ENCODE data around the gene TSPAN18. TPM values are rescaled to one million over a fixed set of nuclear protein-coding genes. Genes with fewer than 3 reads are reported as not detected.

The TSPAN18 gene
- total RNA-seq, 1 donor from 2014 or later: 2.8 TPM

- no peaks in the 10 kb centered on the region for H3K4me1 Mint-ChIP-seq
- H3K4me3 Mint-ChIP-seq: no peak overlapping the region
- DNase-seq (no peak), ATAC-seq (ENCODE audit: low read depth) (no peak)
- intact Hi-C loops (cut with micrococcal nuclease): no loop called here
- no peak for TF ChIP-seq CTCF (IDR thresholded peaks at IDR 0.05)
- no peak overlapping the region for H3K27ac Mint-ChIP-seq
- no peaks in the 10 kb centered on the region for H3K27me3 Mint-ChIP-seq
- CTCF ChIA-PET: no interaction called here
- H3K9me3 Mint-ChIP-seq: peaks cover 7% of the 10 kb centered on the region
- H3K36me3 Mint-ChIP-seq (ENCODE audit: low read depth): peaks cover 3% of the 10 kb centered on the region
- POLR2A ChIA-PET: no interaction called here
Observed at GRCh38 chr11:44753961-44754645, 27.3 kb downstream of the TSPAN18 start.

- peaks cover 3% of the 10 kb centered on the region for H3K36me3 Mint-ChIP-seq (ENCODE audit: low read depth)
Observed at GRCh38 chr11:44754876-44755555, 28.3 kb downstream of the TSPAN18 start.

GRCh38 chr11:44755556-44756523, 29.1 kb downstream of the TSPAN18 start:
- DNase-seq (no peak), ATAC-seq (ENCODE audit: low read depth) (no peak)
- no peaks in the 10 kb centered on the region for H3K27me3 Mint-ChIP-seq
- H3K9me3 Mint-ChIP-seq: peaks cover 7% of the 10 kb centered on the region
- H3K4me1 Mint-ChIP-seq: no peaks in the 10 kb centered on the region
- CTCF ChIA-PET: no interaction called here
- POLR2A ChIA-PET: no interaction called here
- peaks cover 3% of the 10 kb centered on the region for H3K36me3 Mint-ChIP-seq (ENCODE audit: low read depth)
- intact Hi-C loops (cut with micrococcal nuclease): no loop called here
- TF ChIP-seq CTCF (IDR thresholded peaks at IDR 0.05): no peak
- no peak overlapping the region for H3K27ac Mint-ChIP-seq
- no peak overlapping the region for H3K4me3 Mint-ChIP-seq

More at GRCh38 chr11:44754876-44755555, 28.3 kb downstream of the TSPAN18 start:
- Mint-ChIP-seq H3K9me3 (peaks cover 7% of the 10 kb centered on the region), H3K4me1 (no peaks in the 10 kb centered on the region), H3K27ac (no peak overlapping the region), H3K27me3 (no peaks in the 10 kb centered on the region), H3K4me3 (no peak overlapping the region)
- ATAC-seq (ENCODE audit: low read depth): no peak
- DNase-seq: no peak
- intact Hi-C loops (cut with micrococcal nuclease): no loop called here
- TF ChIP-seq CTCF (IDR thresholded peaks at IDR 0.05): no peak
- ChIA-PET CTCF (no interaction called here), POLR2A (no interaction called here)

GRCh38 chr11:44758983-44759382, 32.2 kb downstream of the TSPAN18 start:
- H3K4me3 Mint-ChIP-seq: no peak overlapping the region
- H3K4me1 Mint-ChIP-seq: no peaks in the 10 kb centered on the region
- no peak overlapping the region for H3K27ac Mint-ChIP-seq
- no peak for ATAC-seq (ENCODE audit: low read depth)
- intact Hi-C loops (cut with micrococcal nuclease): no loop called here
- H3K27me3 Mint-ChIP-seq: no peaks in the 10 kb centered on the region
- no peak for DNase-seq
- CTCF ChIA-PET: interaction anchor here (1.4 kb wide), 1 partner anchor 17 kb away, joined by 5 read pairs; no protein-coding TSS in a partner anchor
- H3K9me3 Mint-ChIP-seq: peaks cover 7% of the 10 kb centered on the region
- peaks cover 3% of the 10 kb centered on the region for H3K36me3 Mint-ChIP-seq (ENCODE audit: low read depth)
- TF ChIP-seq CTCF (IDR thresholded peaks at IDR 0.05): no peak
- POLR2A ChIA-PET: no interaction called here
